ENCODE data around the gene SETD3. TPM values are rescaled to one million over a fixed set of nuclear protein-coding genes. Genes with fewer than 3 reads are reported as not detected.

Gene SETD3
- total RNA-seq, 1 experiment from 2014 or later = 90.3 TPM

DNA sequence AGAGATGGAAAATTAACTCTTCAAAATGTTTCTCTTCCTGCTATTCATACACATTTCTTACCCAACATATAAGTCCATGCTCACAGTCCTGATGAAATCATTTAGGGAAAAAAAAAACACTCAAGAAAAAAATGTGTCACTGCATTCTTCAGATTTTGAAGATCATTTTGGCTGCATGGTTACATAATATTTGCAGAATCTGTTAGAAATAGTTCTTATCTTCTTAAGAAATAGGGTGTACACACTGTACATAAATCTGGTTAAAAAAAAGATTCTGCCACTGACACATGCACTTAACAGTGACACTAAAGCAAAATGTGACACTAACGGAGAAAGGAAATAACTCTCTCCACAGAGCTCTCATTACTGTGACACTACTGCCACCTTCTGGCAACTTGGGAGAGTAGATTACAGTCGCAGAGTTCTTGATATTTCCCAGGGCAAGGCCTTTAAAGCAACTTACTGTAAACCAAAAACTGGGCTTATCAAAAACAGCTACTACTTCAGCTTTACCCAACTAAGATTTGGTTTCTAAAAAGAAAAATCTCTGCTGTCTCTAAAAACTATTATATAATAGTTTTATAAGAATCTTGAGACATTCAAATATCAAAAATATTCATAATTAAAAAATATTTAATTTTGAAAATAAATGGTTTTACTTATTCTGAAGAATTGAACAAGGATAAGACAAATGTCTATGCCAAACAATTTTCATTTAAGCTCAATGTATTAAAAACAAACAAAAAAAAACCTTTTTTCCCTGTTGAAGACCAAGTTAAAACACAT, 65.0 kb downstream of the SETD3 start:
- peaks cover 83% of the 10 kb centered on the region for H3K79me2 ChIP-seq (ENCODE audit: low read length)
- no peaks in the 10 kb centered on the region; the same call in 1 of the 2 replicates for H4K20me1 ChIP-seq (ENCODE audit: insufficient read depth, low read depth, low read length)
- H3K27me3 ChIP-seq (ENCODE audit: low read length) = no peaks in the 10 kb centered on the region
- H2AFZ ChIP-seq (ENCODE audit: low read length) = no peak overlapping the region
- H3K4me3 ChIP-seq (ENCODE audit: low read length) = no peak overlapping the region
- H3K9ac ChIP-seq (ENCODE audit: low read length) = peak overlapping the region; percentile 17
- H3K4me1 ChIP-seq (ENCODE audit: low read length) = peaks cover 50% of the 10 kb centered on the region
- peak overlapping the region; percentile 68 for H3K27ac ChIP-seq (ENCODE audit: low read length)
- H3K4me2 ChIP-seq (ENCODE audit: low read depth, low read length, poor library complexity, severe bottlenecking) = peak overlapping the region; percentile 36
- DNase-seq = peak; percentile 97
- no peaks in the 10 kb centered on the region for H3K9me2 ChIP-seq (replicated peaks; ENCODE audit: insufficient read depth, low read length)
- H3K9me3 ChIP-seq (ENCODE audit: low read length) = no peaks in the 10 kb centered on the region
- H3K36me3 ChIP-seq (ENCODE audit: insufficient read depth, low read length) = peaks cover 21% of the 10 kb centered on the region; the same call in 1 of the 2 replicates

DNA sequence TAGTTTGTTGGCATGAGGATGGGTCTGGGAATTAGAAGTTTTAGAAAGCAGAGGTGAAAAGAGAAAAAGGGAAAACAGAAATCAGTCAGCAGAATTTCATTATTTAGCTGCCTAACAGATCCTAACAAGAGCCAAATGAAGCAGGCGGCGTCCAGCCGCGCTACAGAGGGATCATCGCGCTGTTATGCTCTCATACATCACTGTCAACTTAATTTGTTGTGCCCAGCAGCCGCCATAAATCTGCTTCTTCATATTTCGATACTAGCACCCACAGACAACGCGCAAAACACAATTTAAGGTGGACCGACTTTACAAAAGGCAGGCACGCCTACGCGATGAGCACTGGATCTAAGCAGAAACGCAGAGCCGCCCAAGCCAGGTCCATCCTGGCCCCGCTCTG, 66.7 kb downstream of the SETD3 start:
- H3K27me3 ChIP-seq (ENCODE audit: low read length) = no peaks in the 10 kb centered on the region
- no peak overlapping the region for H3K4me2 ChIP-seq (ENCODE audit: low read depth, low read length, poor library complexity, severe bottlenecking)
- H3K9me3 ChIP-seq (ENCODE audit: low read length) = no peaks in the 10 kb centered on the region
- no peak overlapping the region for H3K27ac ChIP-seq (ENCODE audit: low read length)
- DNase-seq = no peak
- peaks cover 26% of the 10 kb centered on the region; the same call in 1 of the 2 replicates for H3K36me3 ChIP-seq (ENCODE audit: insufficient read depth, low read length)
- no peak overlapping the region for H3K4me3 ChIP-seq (ENCODE audit: low read length)
- no peak overlapping the region for H2AFZ ChIP-seq (ENCODE audit: low read length)
- H3K4me1 ChIP-seq (ENCODE audit: low read length) = peaks cover 53% of the 10 kb centered on the region
- no peaks in the 10 kb centered on the region for H3K9me2 ChIP-seq (replicated peaks; ENCODE audit: insufficient read depth, low read length)
- H3K9ac ChIP-seq (ENCODE audit: low read length) = no peak overlapping the region
- no peaks in the 10 kb centered on the region; the same call in 1 of the 2 replicates for H4K20me1 ChIP-seq (ENCODE audit: insufficient read depth, low read depth, low read length)
- H3K79me2 ChIP-seq (ENCODE audit: low read length) = peaks cover 86% of the 10 kb centered on the region

DNA sequence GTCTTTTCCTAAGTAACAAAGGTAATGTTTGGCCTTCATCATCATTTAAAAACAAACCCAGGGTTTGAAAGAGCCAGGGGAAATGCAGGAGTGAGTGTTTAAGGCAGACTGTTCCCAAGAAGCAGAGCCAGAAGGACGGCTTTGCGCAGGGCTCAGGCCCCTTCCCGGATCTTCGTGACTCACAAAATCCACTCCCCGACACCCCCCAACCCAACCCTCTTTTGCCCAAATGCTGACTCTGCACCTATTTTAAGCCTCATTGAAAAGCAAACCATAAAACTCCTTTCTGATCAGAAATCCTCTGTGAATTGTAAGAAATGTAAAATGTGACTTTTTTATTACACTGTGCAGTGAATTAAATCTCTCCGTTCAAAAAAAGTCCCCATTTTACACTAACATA, 67.5 kb downstream of the SETD3 start:
- no peak overlapping the region for H3K4me3 ChIP-seq (ENCODE audit: low read length)
- no peak overlapping the region for H3K9ac ChIP-seq (ENCODE audit: low read length)
- no peak overlapping the region for H3K4me2 ChIP-seq (ENCODE audit: low read depth, low read length, poor library complexity, severe bottlenecking)
- no peaks in the 10 kb centered on the region for H3K27me3 ChIP-seq (ENCODE audit: low read length)
- no peak for DNase-seq
- no peaks in the 10 kb centered on the region; the same call in 1 of the 2 replicates for H4K20me1 ChIP-seq (ENCODE audit: insufficient read depth, low read depth, low read length)
- no peaks in the 10 kb centered on the region for H3K9me2 ChIP-seq (replicated peaks; ENCODE audit: insufficient read depth, low read length)
- no peak overlapping the region for H3K27ac ChIP-seq (ENCODE audit: low read length)
- no peak overlapping the region for H2AFZ ChIP-seq (ENCODE audit: low read length)
- H3K36me3 ChIP-seq (ENCODE audit: insufficient read depth, low read length) = peaks cover 26% of the 10 kb centered on the region; the same call in 1 of the 2 replicates
- H3K4me1 ChIP-seq (ENCODE audit: low read length) = peaks cover 46% of the 10 kb centered on the region
- H3K79me2 ChIP-seq (ENCODE audit: low read length) = peaks cover 83% of the 10 kb centered on the region
- H3K9me3 ChIP-seq (ENCODE audit: low read length) = no peaks in the 10 kb centered on the region

DNA sequence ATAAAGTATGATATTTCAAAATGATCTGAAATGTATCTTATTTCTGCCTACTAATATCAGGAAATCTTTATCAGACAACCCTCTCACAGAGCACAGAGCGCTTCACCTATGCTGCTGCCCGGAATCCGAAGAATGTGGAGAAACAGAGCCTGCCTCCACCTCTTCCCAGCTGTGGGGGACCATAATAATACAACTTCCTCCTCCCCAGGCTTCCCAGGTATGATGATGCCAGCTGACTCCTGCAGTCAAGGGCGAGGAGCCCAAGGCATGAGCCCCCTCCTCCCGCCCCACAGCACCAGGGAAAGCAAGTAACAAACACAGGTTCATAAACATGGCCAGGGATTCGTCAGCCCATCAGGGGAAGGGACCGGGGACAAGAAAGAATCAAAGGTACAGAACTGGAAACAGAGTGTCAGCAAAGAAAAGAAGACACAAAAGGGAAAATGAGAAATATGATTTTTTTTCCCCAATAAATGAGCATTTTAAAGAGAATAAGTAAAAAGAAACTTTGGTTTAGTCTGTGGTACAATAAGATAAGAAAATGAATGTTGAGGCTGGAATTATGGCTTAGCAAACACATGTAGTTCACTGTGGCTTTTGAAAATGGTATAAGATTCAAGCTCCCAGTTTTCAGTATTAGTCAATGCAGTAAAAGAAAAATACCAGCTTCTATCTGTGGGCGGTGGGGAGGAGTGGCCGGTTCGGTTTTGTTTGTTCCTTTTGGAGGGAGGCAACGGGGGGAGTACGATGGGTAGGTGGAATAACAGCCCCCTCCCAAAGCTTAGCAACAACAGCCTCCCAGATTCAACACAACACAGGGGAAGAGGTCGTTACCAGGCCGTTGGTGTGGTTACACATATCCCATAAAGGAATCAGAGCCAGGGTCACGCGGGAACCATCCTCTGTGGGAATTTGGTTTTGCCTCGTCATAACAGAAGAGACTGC, 68.3 kb downstream of the SETD3 start:
- Histone ChIP-seq H3K4me1 (ENCODE audit: low read length) (peaks cover 38% of the 10 kb centered on the region), H3K9me3 (ENCODE audit: low read length) (no peaks in the 10 kb centered on the region), H4K20me1 (ENCODE audit: insufficient read depth, low read depth, low read length) (no peaks in the 10 kb centered on the region; the same call in 1 of the 2 replicates), H3K36me3 (ENCODE audit: insufficient read depth, low read length) (peaks cover 26% of the 10 kb centered on the region; the same call in 1 of the 2 replicates), H2AFZ (ENCODE audit: low read length) (no peak overlapping the region), H3K9ac (ENCODE audit: low read length) (no peak overlapping the region), H3K4me2 (ENCODE audit: low read depth, low read length, poor library complexity, severe bottlenecking) (no peak overlapping the region), H3K4me3 (ENCODE audit: low read length) (no peak overlapping the region), H3K79me2 (ENCODE audit: low read length) (peaks cover 77% of the 10 kb centered on the region), H3K9me2 (replicated peaks; ENCODE audit: insufficient read depth, low read length) (no peaks in the 10 kb centered on the region), H3K27me3 (ENCODE audit: low read length) (no peaks in the 10 kb centered on the region), H3K27ac (ENCODE audit: low read length) (no peak overlapping the region)
- DNase-seq = no peak

DNA sequence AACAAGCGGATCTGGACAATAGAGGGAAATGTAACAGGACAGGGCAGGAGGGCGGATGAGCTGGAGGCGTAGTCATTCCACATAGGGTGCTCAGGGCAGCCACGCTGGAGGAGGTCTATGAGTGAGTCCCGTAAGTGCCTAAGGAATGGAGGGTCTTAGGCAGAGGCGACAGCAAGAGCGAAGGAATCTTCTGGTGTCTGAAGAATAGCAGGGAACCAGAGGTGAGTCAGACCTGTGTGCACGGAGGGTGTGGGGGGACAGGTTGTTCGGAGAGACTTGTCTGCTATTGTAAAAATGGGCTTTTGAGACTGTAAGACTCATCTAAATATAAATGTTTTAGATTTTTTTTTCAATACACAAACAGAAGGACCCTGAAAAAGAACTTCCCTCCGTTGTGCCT, 70.6 kb downstream of the SETD3 start:
- Histone ChIP-seq H3K27me3 (ENCODE audit: low read length) (no peaks in the 10 kb centered on the region), H3K9ac (ENCODE audit: low read length) (no peak overlapping the region), H3K4me1 (ENCODE audit: low read length) (peaks cover 16% of the 10 kb centered on the region), H3K9me2 (replicated peaks; ENCODE audit: insufficient read depth, low read length) (no peaks in the 10 kb centered on the region), H3K27ac (ENCODE audit: low read length) (no peak overlapping the region), H3K79me2 (ENCODE audit: low read length) (peaks cover 57% of the 10 kb centered on the region), H3K36me3 (ENCODE audit: insufficient read depth, low read length) (peaks cover 32% of the 10 kb centered on the region; the same call in 1 of the 2 replicates), H2AFZ (ENCODE audit: low read length) (no peak overlapping the region), H3K9me3 (ENCODE audit: low read length) (no peaks in the 10 kb centered on the region), H3K4me2 (ENCODE audit: low read depth, low read length, poor library complexity, severe bottlenecking) (no peak overlapping the region), H3K4me3 (ENCODE audit: low read length) (no peak overlapping the region), H4K20me1 (ENCODE audit: insufficient read depth, low read depth, low read length) (no peaks in the 10 kb centered on the region)
- no peak for DNase-seq

DNA sequence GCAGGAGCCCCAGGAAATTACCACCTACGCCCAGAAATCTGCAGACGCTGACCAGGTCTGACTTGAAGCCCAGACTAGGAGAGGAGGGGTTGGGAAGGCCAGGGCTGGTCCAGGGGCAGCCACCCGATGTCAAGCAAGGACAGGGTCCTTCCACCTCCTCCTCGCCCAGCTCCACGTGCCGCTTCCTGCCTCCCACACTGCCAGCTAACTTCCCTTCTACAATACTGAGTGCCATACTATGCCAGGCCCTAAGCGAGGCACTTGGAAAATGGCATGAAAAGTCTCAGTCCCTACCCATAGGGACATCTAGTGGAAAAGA, 71.7 kb downstream of the SETD3 start:
- Histone ChIP-seq H4K20me1 (ENCODE audit: insufficient read depth, low read depth, low read length) (no peaks in the 10 kb centered on the region), H3K36me3 (ENCODE audit: insufficient read depth, low read length) (peaks cover 38% of the 10 kb centered on the region), H3K79me2 (ENCODE audit: low read length) (peaks cover 46% of the 10 kb centered on the region), H3K4me3 (ENCODE audit: low read length) (no peak overlapping the region), H3K27me3 (ENCODE audit: low read length) (no peaks in the 10 kb centered on the region), H3K9me2 (replicated peaks; ENCODE audit: insufficient read depth, low read length) (no peaks in the 10 kb centered on the region), H3K9ac (ENCODE audit: low read length) (no peak overlapping the region), H2AFZ (ENCODE audit: low read length) (no peak overlapping the region), H3K4me1 (ENCODE audit: low read length) (peaks cover 16% of the 10 kb centered on the region), H3K4me2 (ENCODE audit: low read depth, low read length, poor library complexity, severe bottlenecking) (no peak overlapping the region), H3K9me3 (ENCODE audit: low read length) (no peaks in the 10 kb centered on the region), H3K27ac (ENCODE audit: low read length) (no peak overlapping the region)
- no peak for DNase-seq

DNA sequence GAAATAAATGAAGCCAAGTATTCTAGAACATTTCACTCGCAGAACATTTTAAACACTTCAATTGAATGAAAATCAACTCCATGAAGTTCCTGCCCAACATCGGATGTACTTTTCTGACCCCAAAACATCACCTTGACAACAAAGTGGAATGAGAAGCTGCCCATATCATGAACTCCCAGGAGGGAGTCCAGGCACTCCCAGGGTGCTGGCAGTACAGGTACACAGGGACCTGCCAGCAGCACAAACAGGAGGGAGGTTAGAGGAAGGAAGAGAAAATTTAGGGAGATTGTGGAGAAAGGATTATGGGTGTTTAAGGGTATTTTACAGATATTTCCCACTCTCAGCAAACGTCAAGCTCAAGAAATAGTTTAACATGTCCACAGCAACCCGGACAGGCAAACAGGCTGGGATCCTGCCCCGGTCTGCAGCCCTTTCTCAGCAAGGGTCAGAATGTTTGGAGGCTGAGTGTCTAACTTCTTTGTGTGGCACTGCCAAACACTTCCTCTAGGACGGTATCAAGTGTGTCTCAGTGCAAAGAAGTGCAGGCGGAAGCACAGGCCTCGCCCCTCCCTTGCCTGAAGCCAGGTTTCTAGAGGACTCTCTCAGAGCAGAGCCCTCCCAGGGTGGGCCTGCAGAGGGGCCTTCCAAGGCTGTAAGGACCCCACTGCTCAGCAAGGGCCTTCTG, 72.2 kb downstream of the SETD3 start:
- no peak for DNase-seq
- H3K9ac ChIP-seq (ENCODE audit: low read length) = no peak overlapping the region
- no peaks in the 10 kb centered on the region for H3K27me3 ChIP-seq (ENCODE audit: low read length)
- no peak overlapping the region for H3K4me2 ChIP-seq (ENCODE audit: low read depth, low read length, poor library complexity, severe bottlenecking)
- peaks cover 16% of the 10 kb centered on the region for H3K4me1 ChIP-seq (ENCODE audit: low read length)
- no peaks in the 10 kb centered on the region for H3K9me2 ChIP-seq (replicated peaks; ENCODE audit: insufficient read depth, low read length)
- H3K9me3 ChIP-seq (ENCODE audit: low read length) = no peaks in the 10 kb centered on the region
- H4K20me1 ChIP-seq (ENCODE audit: insufficient read depth, low read depth, low read length) = no peaks in the 10 kb centered on the region
- H3K4me3 ChIP-seq (ENCODE audit: low read length) = no peak overlapping the region
- H3K36me3 ChIP-seq (ENCODE audit: insufficient read depth, low read length) = peaks cover 41% of the 10 kb centered on the region
- no peak overlapping the region for H2AFZ ChIP-seq (ENCODE audit: low read length)
- no peak overlapping the region for H3K27ac ChIP-seq (ENCODE audit: low read length)
- peaks cover 41% of the 10 kb centered on the region for H3K79me2 ChIP-seq (ENCODE audit: low read length)

Measured in Karpas-422 (cell line).